HG03097 (cell line): ENCODE results near the gene AQP2.

Experiments used
- ATAC-seq: cut with Tn5 transposase; IDR thresholded peaks from one replicate; pipeline ENCODE4 v1.9.1; 2021; ENCODE audit not compliant: unreplicated experiment, low FRiP score

AQP2 gene

DNA sequence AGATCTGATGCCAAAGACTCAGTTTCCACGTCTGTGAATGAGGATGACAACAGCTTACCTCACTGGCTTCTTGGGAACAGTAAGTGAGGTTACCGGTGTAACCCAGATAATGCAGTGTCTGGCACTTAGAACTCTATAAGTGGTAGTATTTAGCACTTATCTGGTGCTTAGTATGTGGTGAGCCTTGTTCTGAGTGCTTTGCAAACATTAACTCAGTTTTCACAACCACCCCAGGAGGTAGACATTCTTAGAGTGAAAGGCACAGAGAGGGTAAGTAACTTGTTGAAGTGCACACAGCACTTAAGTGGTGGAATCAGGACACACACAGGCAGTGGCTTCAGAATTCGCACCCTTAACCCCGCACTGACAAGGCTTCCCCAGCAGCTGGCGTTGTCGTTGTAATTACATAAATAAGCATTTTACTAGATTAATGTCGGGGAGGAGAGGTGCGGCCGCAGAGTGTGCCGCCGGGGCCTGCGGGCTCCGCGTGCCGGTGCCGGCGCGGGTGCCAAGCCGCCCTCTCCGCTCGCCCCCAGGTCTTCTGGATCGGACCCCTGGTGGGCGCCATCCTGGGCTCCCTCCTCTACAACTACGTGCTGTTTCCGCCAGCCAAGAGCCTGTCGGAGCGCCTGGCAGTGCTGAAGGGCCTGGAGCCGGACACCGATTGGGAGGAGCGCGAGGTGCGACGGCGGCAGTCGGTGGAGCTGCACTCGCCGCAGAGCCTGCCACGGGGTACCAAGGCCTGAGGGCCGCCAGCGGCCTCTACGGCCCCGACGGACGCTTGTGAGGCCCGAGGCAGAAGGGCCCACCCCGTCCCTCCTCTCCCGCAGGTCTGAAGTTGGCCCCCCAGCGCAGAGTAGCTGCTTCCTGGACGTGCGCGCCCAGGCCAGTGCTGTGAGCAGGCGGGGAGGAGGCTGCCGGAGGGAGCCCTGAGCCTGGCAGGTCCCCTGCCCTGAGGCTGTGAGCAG, 4.6 kb downstream of the AQP2 start:
- no peak for ATAC-seq

DNA sequence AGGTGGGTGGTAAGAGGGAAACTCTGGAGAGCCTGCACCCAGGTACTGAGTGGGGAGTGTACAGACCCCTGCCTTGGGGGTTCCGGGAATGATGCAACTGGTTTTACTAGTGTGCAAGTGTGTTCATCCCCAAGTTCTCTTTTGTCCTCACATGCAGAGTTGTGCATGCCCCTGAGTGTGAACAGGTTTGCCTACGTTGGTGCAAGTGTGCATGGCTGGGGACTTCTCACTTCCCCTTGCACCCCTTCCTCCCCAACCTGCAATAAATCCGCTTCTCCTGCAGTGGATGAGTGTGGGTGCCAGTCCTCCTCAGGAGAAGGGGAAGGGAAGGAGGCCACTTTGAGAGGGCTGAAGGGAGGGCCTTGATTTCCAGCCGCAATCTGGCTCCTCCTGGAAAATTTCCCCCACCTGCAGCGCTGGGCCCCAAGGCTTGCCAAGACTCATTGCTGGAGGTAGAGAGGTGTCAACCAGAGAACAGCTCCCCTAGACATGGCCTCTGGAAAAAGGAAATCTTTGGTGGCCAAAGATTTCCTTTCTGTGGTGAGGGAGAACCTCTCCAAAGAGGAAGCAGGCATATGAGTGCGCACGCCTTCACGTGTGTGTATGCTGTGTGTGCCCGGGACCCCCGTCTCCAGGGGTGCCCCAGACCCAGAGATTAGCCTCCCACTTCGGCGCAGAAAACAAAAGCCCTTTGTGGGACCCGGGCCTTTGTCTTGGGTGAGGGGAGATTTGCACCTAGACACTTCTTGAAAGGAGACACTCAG, 5.5 kb downstream of the AQP2 start:
- ATAC-seq, result no peak

DNA sequence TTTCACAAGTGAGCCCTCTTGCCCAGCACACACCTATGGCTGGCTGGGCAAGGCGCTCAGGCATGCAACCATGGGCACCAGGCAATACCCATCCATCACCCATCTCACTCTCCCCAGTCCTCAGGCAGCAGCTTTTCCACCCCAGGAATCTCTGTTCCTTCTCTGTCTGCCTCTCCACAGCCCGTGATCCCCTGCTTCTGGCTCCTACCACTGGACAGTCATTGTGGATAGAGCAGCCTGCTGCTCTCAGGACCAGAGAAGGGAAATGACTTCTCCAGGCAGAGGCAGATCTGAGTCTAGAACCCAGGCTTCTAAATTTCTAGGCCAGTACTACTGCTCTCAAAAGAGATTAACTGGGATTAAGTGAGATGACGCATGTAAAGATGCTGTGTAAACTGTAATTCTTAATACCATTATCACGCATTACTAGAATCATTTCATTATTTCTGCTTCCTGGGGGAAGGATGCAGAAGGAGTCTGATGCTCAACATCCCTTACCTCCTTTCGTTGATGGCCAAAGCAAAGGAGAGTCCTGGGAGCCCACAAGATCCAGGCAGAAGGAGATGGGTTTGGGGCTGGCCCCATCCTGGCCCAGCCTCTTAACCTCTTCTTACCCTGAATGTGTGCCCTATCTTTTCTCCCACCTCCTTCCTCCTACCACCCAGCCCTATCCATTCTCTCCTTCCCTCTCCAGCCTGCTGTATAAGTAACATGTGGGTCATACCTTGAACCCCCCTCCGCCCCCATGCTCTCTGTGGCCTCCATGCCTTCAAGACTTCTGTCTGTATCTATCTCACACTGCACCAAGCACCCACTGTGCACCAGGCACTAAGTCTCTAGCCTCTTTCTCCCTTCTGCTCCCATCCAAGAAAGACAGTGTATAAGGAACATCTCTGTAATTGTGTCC, 6.4 kb downstream of the AQP2 start:
- ATAC-seq, result no peak

DNA sequence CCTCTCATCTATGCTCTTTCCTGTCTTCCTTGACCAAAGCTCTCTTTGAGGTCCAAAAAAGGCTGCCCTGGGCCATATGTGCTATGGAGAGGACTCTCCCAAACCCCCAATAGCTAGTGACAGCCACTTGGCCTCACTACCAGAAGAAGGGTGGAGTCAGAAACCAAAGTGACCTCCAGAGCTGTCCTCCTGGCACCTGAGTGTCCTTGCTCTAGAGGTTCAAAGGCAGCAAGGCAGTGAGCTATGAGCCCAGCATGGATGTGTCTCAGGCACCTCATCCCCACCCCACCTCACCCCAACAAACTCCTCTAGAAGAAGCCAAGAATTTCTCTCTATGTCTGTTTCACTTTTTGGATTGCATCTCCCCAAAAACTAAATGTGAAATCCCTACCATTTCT, 7.0 kb downstream of the AQP2 start:
- ATAC-seq, result no peak

DNA sequence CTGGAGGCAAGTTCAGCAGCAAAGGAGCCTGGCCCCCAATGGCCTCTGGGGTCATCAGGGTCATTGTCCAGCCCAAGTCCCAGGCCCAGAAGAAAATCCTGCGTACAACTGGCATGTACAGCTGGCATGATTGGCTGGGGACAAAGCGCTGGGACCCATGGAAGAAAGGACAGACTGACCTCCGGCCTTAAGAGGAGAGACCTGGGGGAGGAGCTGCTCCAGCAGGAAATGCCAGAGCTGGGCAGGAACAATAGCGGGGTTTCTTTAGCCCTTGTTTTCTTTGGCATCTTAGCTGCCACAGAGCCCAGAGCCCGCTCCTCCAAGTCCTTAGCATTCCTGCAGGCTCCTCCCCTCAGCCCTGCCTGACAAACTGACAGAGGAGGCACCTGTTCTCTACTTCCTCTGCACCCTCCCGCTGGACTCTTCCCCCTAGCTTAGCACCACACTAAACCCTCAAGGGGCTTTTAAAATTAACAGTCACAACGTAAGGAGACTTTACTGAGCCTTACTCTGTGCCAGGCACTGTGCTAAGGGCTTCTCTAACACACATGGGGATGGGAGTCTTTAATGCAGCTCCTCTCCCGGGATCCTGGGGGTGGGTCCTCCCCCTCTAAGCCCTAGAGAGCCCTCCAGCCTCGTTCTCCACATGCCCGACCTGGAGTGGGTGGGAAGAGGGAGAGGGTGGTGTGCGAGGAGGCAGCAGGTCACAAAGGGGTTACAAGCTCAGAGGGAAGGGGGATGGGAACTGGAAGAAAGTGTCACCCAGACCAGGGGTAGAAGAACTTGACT, 9.3 kb downstream of the AQP2 start:
- ATAC-seq, result no peak

DNA sequence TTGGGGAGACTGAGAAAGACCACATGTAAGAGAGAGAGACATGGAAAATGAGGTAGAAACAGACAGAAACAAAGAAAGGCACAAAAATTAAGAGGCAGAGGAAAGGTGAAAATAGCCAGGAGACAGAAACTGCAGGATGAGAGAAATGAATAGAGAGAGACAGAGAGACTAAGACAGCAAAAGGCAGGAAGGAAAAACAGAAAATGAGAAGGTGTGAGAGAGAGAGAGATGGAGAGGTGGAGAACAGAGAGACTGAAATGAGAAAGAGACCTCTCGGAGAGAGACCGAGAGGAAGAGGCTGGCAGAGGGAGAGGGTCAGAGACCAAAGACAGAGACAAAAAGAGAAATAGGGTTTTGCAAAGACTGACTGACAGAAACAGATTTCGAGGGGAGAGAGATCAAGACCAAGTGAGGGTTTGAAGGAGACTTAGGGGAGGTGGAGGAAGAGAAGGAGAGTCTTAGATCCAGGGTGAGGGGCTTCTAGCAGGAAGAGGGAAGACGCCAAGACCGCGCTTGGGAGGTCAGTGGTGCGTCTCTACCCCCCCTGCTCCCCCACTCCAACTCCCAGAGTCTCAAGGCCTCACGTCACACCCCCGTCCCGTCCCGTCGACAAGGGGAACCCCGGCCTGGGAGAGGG, 10.1 kb downstream of the AQP2 start:
- no peak for ATAC-seq

DNA sequence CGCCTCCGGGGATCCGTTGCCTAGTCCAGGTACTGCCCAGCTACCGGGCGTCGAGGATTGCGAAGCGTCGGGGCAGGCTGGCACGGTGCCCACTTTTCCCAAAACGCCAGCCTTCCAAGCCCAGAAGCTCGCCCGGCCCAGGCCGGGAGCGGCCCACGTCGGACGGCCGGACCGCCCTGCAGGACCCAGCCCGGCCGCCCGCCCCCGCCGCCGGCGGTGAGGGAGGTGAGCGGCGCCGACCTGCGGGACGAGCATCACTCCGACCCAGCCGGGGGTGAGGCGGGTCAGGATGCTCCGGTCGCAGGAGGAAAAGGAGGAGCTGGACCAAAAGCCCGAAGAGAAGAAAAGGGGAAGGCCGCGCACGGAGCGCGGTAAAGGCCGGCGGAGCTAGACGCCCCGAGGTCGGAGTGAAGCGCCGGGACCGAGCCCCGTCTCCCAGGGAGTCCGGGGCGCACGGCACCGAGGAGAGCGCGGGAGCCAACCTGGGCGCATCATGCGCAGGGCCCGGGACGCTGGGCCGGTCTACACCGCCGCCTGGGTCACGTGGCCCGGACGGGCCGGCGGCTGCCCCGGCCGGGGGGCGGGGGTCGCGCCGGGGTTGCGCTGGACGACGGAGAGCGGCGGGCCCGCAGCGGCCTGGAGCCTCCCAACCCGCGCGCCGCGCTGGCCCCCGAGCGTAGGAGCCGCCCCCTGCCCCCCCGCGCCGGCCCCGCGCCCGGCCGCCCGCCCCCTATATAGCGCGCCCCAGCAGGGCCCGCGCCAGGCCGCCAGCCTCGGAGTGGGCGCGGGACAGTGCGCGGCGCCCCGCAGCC, 10.8 kb downstream of the AQP2 start, which contains the start of gene AQP5:
TSS of gene AQP5 (plus strand) at position 762 of the 812 bp plus-strand sequence. CDS start 146 bp downstream, outside the sequence.
- ATAC-seq, result no peak

DNA sequence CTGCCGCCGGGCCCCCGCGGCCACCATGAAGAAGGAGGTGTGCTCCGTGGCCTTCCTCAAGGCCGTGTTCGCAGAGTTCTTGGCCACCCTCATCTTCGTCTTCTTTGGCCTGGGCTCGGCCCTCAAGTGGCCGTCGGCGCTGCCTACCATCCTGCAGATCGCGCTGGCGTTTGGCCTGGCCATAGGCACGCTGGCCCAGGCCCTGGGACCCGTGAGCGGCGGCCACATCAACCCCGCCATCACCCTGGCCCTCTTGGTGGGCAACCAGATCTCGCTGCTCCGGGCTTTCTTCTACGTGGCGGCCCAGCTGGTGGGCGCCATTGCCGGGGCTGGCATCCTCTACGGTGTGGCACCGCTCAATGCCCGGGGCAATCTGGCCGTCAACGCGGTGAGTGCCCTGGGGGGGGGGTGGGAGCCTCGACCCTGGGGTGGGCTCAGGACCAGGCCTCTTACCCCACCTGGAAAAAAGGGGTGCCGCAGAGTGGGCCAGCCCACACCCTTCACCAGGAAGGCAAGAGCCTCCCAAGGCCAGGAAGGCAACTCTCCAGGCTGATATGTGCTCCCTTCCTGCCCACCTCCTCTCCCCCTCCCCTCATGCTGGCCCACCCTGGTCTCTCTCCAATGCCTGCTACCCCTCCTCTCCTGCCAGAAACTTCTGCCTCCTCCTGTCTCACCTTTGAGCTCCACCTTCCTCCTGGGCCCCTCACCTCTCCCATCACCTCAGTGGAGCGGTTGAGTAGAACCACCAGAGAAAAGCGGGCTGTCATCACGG, 11.6 kb downstream of the AQP2 start:
- no peak for ATAC-seq

DNA sequence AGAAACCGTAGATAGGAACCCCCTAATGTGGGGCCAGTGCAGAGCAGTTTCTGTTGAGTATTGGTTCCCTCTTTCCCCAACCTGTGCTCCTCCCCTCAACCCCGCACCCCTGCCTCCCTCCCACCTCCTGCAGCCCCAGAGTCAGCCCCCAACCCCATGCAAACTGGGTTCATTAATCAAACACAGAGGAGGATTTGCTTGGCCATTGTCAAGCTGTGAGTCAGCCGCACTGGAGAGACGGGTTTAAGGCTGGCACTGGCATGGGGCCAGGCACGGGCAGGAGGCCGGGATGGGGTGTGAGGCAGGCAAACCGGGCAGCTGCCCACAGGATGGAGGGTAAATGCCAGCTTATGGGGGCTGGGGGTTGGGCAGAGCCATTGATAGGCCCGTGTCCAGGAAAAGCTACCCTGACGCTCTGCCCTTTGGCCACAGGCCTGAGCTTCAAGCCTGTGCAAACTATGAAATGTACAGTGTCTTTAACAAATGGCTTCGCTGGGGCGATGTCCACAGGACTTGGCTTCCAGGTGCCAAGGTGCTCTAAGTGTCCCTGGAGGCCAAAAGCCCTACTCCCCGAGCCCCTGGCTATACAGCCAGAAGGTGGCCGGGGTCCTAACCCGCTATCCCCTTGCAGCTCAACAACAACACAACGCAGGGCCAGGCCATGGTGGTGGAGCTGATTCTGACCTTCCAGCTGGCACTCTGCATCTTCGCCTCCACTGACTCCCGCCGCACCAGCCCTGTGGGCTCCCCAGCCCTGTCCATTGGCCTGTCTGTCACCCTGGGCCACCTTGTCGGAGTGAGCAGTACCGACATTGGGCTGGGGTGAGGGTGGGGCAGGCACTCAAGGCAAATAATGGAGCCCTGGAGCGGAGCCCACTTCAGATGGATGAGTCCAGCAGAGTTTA, 12.6 kb downstream of the AQP2 start:
- ATAC-seq, result no peak

DNA sequence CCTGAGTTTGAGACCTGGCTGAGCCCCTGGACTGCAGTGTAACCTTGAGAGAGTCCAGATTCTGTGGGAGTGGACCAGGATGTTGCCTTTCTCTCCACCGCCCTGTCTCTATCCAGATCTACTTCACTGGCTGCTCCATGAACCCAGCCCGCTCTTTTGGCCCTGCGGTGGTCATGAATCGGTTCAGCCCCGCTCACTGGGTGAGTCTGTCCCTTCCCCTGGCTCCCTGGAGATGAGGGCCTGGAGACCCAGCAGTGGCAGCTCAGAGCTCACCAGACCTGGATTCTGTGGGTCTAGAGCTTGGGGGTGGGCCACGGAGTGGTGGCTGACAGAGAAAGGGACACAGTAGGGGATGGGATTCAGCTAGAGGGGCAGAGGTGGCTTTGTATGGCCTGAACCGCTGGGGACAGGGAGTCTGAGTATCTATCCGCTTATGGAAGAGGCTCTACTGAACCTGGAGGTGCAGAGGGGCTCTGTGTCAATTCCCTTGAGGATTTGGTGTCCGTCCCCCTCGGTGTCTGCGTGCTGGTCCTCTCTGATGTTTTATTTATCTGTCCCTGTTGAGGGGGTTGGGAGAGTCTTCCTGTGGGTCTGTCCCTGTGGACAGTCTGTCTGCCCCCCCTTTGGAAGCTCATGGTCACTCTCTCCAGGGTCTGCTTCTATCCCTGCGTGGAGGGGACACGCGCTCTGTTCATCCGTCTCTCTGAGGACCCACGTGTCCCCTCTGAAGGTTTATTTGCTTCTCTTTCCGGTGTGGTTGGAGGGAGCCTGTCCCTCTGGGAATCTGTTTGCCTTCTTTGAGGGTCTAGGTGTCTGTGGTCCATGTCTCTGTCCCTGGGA, 13.7 kb downstream of the AQP2 start:
- no peak for ATAC-seq

DNA sequence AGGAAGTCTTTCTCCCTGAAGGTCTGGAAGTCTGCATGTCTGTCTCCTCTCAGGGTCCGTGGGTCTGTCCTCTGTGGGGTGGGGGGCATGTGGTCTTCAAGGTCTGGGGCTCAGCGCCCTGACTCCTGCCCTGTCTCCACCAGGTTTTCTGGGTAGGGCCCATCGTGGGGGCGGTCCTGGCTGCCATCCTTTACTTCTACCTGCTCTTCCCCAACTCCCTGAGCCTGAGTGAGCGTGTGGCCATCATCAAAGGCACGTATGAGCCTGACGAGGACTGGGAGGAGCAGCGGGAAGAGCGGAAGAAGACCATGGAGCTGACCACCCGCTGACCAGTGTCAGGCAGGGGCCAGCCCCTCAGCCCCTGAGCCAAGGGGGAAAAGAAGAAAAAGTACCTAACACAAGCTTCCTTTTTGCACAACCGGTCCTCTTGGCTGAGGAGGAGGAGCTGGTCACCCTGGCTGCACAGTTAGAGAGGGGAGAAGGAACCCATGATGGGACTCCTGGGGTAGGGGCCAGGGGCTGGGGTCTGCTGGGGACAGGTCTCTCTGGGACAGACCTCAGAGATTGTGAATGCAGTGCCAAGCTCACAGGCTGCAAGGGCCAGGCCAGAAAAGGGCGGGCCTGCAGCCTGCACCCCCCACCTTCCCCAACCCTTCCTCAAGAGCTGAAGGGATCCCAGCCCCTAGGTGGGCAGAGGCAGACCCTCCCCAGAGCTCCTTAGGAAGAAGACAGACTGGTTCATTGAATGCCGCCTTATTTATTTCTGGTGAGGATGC, 14.5 kb downstream of the AQP2 start:
- no peak for ATAC-seq

DNA sequence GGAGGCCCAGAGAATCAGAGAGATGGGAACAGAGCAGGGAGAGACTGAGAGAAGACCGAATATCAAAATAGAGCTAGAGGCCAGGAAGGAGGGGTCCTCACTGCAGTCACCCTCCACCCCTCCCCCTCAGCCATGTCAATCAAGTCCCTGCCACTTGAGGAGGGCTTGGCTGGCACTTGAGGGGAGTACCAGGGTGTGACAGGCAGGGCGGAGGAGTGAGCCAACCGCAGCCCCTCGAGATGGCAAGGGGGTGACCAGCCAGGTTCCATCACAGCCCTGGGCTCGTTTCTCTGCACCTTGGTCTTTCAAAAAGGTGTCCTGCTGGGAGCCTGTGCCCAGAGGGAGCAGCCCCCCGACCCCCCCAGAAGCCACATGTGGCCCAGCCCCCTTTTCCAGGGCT, 15.3 kb downstream of the AQP2 start:
- no peak for ATAC-seq

DNA sequence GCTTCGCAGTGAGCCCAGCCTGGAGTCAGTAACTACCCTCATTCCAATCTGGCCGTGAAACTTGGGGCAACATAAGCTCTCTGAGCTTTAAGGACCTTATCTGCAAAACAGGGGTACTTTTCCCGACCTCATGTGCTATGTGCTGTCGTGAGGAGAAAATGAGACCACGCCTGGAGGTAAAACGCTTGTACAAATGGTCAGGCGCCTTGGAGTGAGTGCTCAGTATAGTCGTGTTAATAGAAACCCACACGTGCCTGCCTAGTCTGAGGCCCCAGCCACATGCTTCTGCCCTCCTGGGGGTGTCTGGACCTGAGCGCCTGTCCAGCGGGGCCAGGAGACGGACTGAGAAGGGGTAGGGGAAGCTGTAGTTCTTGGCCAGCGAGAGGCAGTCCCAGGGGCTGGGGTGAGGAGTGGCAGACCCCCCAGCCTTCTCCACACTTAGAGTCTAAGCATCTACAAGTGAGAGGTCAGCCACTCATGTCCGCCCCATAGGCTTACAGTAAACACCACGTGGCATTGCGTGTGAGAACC, 16.0 kb downstream of the AQP2 start:
- ATAC-seq, result no peak

DNA sequence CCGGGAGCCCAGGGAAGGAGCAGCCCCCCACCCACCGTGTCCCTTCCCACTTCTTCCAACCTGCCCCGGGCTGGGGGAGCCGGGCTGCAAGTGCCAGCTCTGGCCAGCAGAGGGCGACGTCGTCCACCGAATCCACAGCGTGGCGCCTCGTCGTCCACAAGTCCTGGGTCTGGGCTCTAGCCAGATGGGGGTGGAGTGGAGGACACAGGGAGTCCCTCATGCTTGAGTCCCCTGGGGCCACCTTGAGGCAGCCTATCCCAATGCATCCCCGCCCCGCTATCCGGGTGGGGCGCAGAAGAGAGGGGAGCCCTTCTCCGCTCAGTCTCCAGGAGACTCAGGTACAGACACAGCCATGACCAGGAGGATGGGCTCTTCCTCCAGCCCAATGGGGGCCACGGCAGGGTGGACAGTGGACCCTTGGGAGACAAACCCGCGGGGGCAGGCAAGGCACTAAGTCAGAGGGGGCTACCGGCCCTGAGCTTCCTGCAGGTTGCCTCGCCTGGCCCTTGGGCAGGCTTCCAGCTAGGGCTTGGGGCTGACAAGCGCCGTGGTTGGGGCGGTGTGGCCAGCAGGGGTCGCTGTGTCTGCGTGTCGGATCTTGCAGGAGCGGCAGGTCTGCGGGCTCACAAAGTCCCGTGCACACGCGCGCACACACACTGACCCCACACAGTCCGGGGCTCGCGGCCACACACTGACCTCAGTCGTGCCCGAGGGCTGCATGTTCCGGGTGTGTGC, 16.7 kb downstream of the AQP2 start:
- no peak for ATAC-seq
